GM21825 (cell line): Measurements from ENCODE around the gene CCDC30.

ENCODE experiments used
- ATAC-seq: cut with Tn5 transposase; IDR thresholded peaks from one replicate; pipeline ENCODE4 v1.9.1; 2021; ENCODE audit warnings: mild to moderate bottlenecking, moderate library complexity; ENCODE audit not compliant: unreplicated experiment

CCDC30 gene

GRCh38 chr1:42686418-42686817 is 223.3 kb downstream of the CCDC30 start:
- no peak for ATAC-seq

- ATAC-seq: no peak
These were observed 226.8 kb downstream of the CCDC30 start for GRCh38 chr1:42689912-42690311.

GRCh38 chr1:42690477-42691156 is 227.5 kb downstream of the CCDC30 start:
- ATAC-seq: no peak

- ATAC-seq: no peak
These were observed 228.0 kb downstream of the CCDC30 start for GRCh38 chr1:42691157-42691498.

- ATAC-seq: no peak
These were observed 229.4 kb downstream of the CCDC30 start for GRCh38 chr1:42692461-42692860.

- no peak for ATAC-seq
These were observed 229.8 kb downstream of the CCDC30 start for GRCh38 chr1:42692911-42693310.

GRCh38 chr1:42698081-42698813 is 235.2 kb downstream of the CCDC30 start:
- no peak for ATAC-seq

- ATAC-seq: no peak
These were observed 236.9 kb downstream of the CCDC30 start for GRCh38 chr1:42700006-42700405.

- no peak for ATAC-seq
These were observed 240.9 kb downstream of the CCDC30 start for GRCh38 chr1:42703888-42704464.
